Keratinocyte (primary cell): Measurements from ENCODE around the gene GPRIN2. TPM values are rescaled to one million over a fixed set of nuclear protein-coding genes. Genes with fewer than 3 reads are reported as not detected.
"Not testable (repeated sequence)": the region's sequence is repeated elsewhere in the genome, so short reads cannot be mapped to it uniquely, and the experiment has no call there.

Source experiments
- DNase-seq: peaks from one replicate; pipeline ENCODE4 v3.0.0-alpha.2; 2011; ENCODE audit warnings: low read depth, missing footprints, low spot score
- FAIRE-seq: peaks from 2 replicates; lab custom pipeline; 2011; peaks lifted over from hg19 to GRCh38; lab: Jason Lieb, UNC
- H2AFZ ChIP-seq: 2 replicates; pipeline ENCODE4 v1.6.0; 2012; ENCODE audit warnings: low read length, control low read depth, inconsistent platforms; ENCODE audit not compliant: control insufficient read depth
- H3K27ac ChIP-seq: 2 replicates; pipeline ENCODE4 v1.5.1; 2011; ENCODE audit warnings: low read length; ENCODE audit not compliant: control insufficient read depth, insufficient read depth
- H3K27me3 ChIP-seq: 3 replicates; pipeline ENCODE4 v1.6.0; 2011; ENCODE audit warnings: low read length; ENCODE audit not compliant: control insufficient read depth, insufficient read depth; ENCODE audit errors: extremely low read depth
- H3K36me3 ChIP-seq, 2 experiments: 2 replicates in 1 of 2; 3 replicates in 1 of 2; pipeline ENCODE4 v1.5.1; 2011; ENCODE audit warnings: low read length in 2 of 2, mild to moderate bottlenecking in 1 of 2; ENCODE audit not compliant: control insufficient read depth in 2 of 2, insufficient read depth in 2 of 2; ENCODE audit errors: extremely low read depth in 1 of 2
- H3K4me1 ChIP-seq: 3 replicates; pipeline ENCODE4 v1.5.1; 2011; ENCODE audit warnings: low read length; ENCODE audit not compliant: control insufficient read depth, insufficient read depth; ENCODE audit errors: extremely low read depth
- H3K4me2 ChIP-seq: 3 replicates; pipeline ENCODE4 v1.6.0; 2011; ENCODE audit warnings: low read depth, low read length; ENCODE audit not compliant: control insufficient read depth, insufficient read depth; ENCODE audit errors: extremely low read depth
- H3K4me3 ChIP-seq, 3 experiments: fragments of 200-600 bp in 1 of 3; sonication (generic) in 1 of 3; 2 replicates in 2 of 3; 3 replicates in 1 of 3; pipeline ENCODE4 v1.5.1; 2011 to 2016; ENCODE audit warnings: low read length in 3 of 3, mild to moderate bottlenecking in 3 of 3, control low read depth in 2 of 3, inconsistent platforms in 1 of 3, low read depth in 1 of 3, mixed read lengths in 1 of 3, mixed run types in 1 of 3, moderate library complexity in 1 of 3; ENCODE audit not compliant: control insufficient read depth in 2 of 3, insufficient read depth in 2 of 3; ENCODE audit errors: extremely low read depth in 1 of 3
- H3K79me2 ChIP-seq: 2 replicates; pipeline ENCODE4 v1.6.0; 2012; ENCODE audit warnings: low read length; ENCODE audit not compliant: control insufficient read depth, insufficient read depth
- H3K9ac ChIP-seq: 3 replicates; pipeline ENCODE4 v1.6.0; 2011; ENCODE audit warnings: low read length; ENCODE audit not compliant: control insufficient read depth, insufficient read depth; ENCODE audit errors: extremely low read depth
- H3K9me1 ChIP-seq: 3 replicates; pipeline ENCODE4 v1.6.0; 2011; ENCODE audit warnings: low read length; ENCODE audit not compliant: control insufficient read depth, insufficient read depth; ENCODE audit errors: extremely low read depth
- H3K9me3 ChIP-seq: 2 replicates; pipeline ENCODE4 v1.5.1; 2012; ENCODE audit warnings: low read depth, low read length; ENCODE audit not compliant: control insufficient read depth
- H4K20me1 ChIP-seq: 3 replicates; pipeline ENCODE4 v1.6.0; 2011; ENCODE audit warnings: low read length; ENCODE audit not compliant: control insufficient read depth, insufficient read depth; ENCODE audit errors: extremely low read depth
- dilution Hi-C: fragments of 300-500 bp; cut with MboI; formaldehyde crosslinking; loops from one replicate; pipeline ENCODE4 v1.7.0; 2020; ENCODE audit warnings: low sequenced_read_pairs; ENCODE audit not compliant: extremely low pct_ligation_motif_present
- polyA plus RNA-seq, 5 experiments: library from polyadenylated mRNA; depleted of rRNA in 3 of 5; stranded (reverse) in 3 of 5; stranded (forward) in 1 of 5; unstranded in 1 of 5; fragments of >200 nt; gene quantifications; 1 replicate in 1 of 5; 2 replicates in 3 of 5; 3 replicates in 1 of 5; pipeline versions ENCODE4 v1.2.1 to v1.2.3, GENCODE V29; 2011 to 2012; ENCODE audit warnings: missing spikeins in 2 of 5, low read depth in 1 of 5, low replicate concordance in 1 of 5

GPRIN2 gene
- polyA plus RNA-seq, 1 donor (not counting 4 experiments of a cell fraction or from before 2014, with no cell fraction given) = 0.08 TPM

GRCh38 chr10:46594453-46595063, 38.1 kb upstream of the GPRIN2 start:
- dilution Hi-C loops, H3K36me3 ChIP-seq, H3K79me2 ChIP-seq, FAIRE-seq, H3K4me2 ChIP-seq, H2AFZ ChIP-seq, H3K27me3 ChIP-seq, H3K4me1 ChIP-seq, DNase-seq, H3K4me3 ChIP-seq, H3K27ac ChIP-seq, H3K9ac ChIP-seq, H3K9me3 ChIP-seq, H3K9me1 ChIP-seq, H4K20me1 ChIP-seq: not testable (repeated sequence)

GRCh38 chr10:46593307-46593706, 36.8 kb upstream of the GPRIN2 start:
- H4K20me1 ChIP-seq, H3K27ac ChIP-seq, H3K9me1 ChIP-seq, FAIRE-seq, H3K79me2 ChIP-seq, H3K4me1 ChIP-seq, H3K9me3 ChIP-seq, H3K4me3 ChIP-seq, H3K36me3 ChIP-seq, DNase-seq, dilution Hi-C loops, H3K27me3 ChIP-seq, H3K4me2 ChIP-seq, H2AFZ ChIP-seq, H3K9ac ChIP-seq: not testable (repeated sequence)

- H3K4me3 ChIP-seq, FAIRE-seq, H3K4me2 ChIP-seq, dilution Hi-C loops, H3K79me2 ChIP-seq, DNase-seq, H3K36me3 ChIP-seq, H3K27ac ChIP-seq, H3K9ac ChIP-seq, H3K9me3 ChIP-seq, H4K20me1 ChIP-seq, H3K4me1 ChIP-seq, H3K9me1 ChIP-seq, H3K27me3 ChIP-seq, H2AFZ ChIP-seq: not testable (repeated sequence)
Measured at GRCh38 chr10:46591053-46591452, 34.6 kb upstream of the GPRIN2 start.

- H3K4me2 ChIP-seq, dilution Hi-C loops, H3K9ac ChIP-seq, H3K27me3 ChIP-seq, H3K36me3 ChIP-seq, DNase-seq, H2AFZ ChIP-seq, H3K4me1 ChIP-seq, H3K9me1 ChIP-seq, H3K9me3 ChIP-seq, H3K4me3 ChIP-seq, H3K27ac ChIP-seq, H3K79me2 ChIP-seq, H4K20me1 ChIP-seq: not testable (repeated sequence)
- FAIRE-seq = peak; percentile 52
Measured at GRCh38 chr10:46589589-46589988, 33.1 kb upstream of the GPRIN2 start.

GRCh38 chr10:46588221-46588620, 31.8 kb upstream of the GPRIN2 start:
- H4K20me1 ChIP-seq, H3K4me3 ChIP-seq, H3K79me2 ChIP-seq, H3K9me3 ChIP-seq, FAIRE-seq, dilution Hi-C loops, H3K4me2 ChIP-seq, H3K9ac ChIP-seq, H3K4me1 ChIP-seq, H3K36me3 ChIP-seq, H3K27me3 ChIP-seq, DNase-seq, H3K9me1 ChIP-seq, H2AFZ ChIP-seq, H3K27ac ChIP-seq: not testable (repeated sequence)
